Skeletal muscle satellite cell (primary cell): Measurements from ENCODE around the gene STAM. TPM values are rescaled to one million over a fixed set of nuclear protein-coding genes. Genes with fewer than 3 reads are reported as not detected.

Experiments
- H3K27me3 ChIP-seq: 2 replicates; pipeline ENCODE4 v1.7.0; 2013; ENCODE audit warnings: low read length; ENCODE audit not compliant: control insufficient read depth, insufficient read depth
- H3K36me3 ChIP-seq: 2 replicates; pipeline ENCODE4 v1.7.0; 2013; ENCODE audit warnings: mild to moderate bottlenecking, control low read depth, low read length; ENCODE audit not compliant: insufficient read depth
- H3K4me1 ChIP-seq: 2 replicates; pipeline ENCODE4 v1.7.0; 2013; ENCODE audit warnings: low read length; ENCODE audit not compliant: control insufficient read depth, insufficient read depth
- H3K4me2 ChIP-seq: 2 replicates; pipeline ENCODE4 v1.7.0; 2013; ENCODE audit warnings: mild to moderate bottlenecking, low read length
- H3K4me3 ChIP-seq: 2 replicates; pipeline ENCODE4 v1.7.0; 2013; ENCODE audit warnings: low read length
- H3K9ac ChIP-seq: 2 replicates; pipeline ENCODE4 v1.7.0; 2013; ENCODE audit warnings: mild to moderate bottlenecking, low read depth, low read length, moderate library complexity
- H3K9me3 ChIP-seq: replicated peaks from 2 replicates; pipeline ENCODE4 v1.7.0; 2013; ENCODE audit warnings: mild to moderate bottlenecking, control low read depth, low read length
- small RNA-seq: library from RNA; depleted of rRNA; stranded (forward); fragments of <200 nt; gene quantifications from one replicate; pipeline ENCODE3, GENCODE V24; 2012

The STAM gene

GRCh38 chr10:17751781-17752445 is 108.0 kb downstream of the STAM start, which contains the start of gene TMEM236:
TSS of gene TMEM236 (plus strand) at chr10:17752201. CDS start at chr10:17752296, 95 bp downstream.
- Histone ChIP-seq H3K9me3 (no peaks in the 10 kb centered on the region), H3K9ac (no peak within 1 kb of the TSS), H3K4me2 (no peak within 1 kb of the TSS), H3K4me1 (no peaks in the 10 kb centered on the region), H3K27me3 (no peaks in the 10 kb centered on the region), H3K36me3 (no peaks in the 10 kb centered on the region), H3K4me3 (no peak within 1 kb of the TSS)

- Histone ChIP-seq H3K4me3 (no peak overlapping the region), H3K9ac (no peak overlapping the region), H3K36me3 (no peaks in the 10 kb centered on the region), H3K4me2 (no peak overlapping the region), H3K9me3 (no peaks in the 10 kb centered on the region), H3K4me1 (peaks cover 4% of the 10 kb centered on the region), H3K27me3 (no peaks in the 10 kb centered on the region)
Measured at GRCh38 chr10:17756557-17757217, 112.7 kb downstream of the STAM start.

GRCh38 chr10:17758200-17758599 is 114.2 kb downstream of the STAM start:
- Histone ChIP-seq H3K9ac (no peak overlapping the region), H3K4me1 (peaks cover 4% of the 10 kb centered on the region), H3K27me3 (no peaks in the 10 kb centered on the region), H3K9me3 (no peaks in the 10 kb centered on the region), H3K36me3 (no peaks in the 10 kb centered on the region), H3K4me2 (no peak overlapping the region), H3K4me3 (no peak overlapping the region)

- H3K27me3 ChIP-seq, result no peaks in the 10 kb centered on the region
- no peaks in the 10 kb centered on the region for H3K36me3 ChIP-seq
- H3K9ac ChIP-seq, result no peak overlapping the region
- no peak overlapping the region for H3K4me2 ChIP-seq
- peaks cover 4% of the 10 kb centered on the region for H3K4me1 ChIP-seq
- H3K4me3 ChIP-seq, result no peak overlapping the region
- no peaks in the 10 kb centered on the region for H3K9me3 ChIP-seq
Measured at GRCh38 chr10:17758896-17759295, 114.9 kb downstream of the STAM start.

- H3K4me2 ChIP-seq, result no peak overlapping the region
- peaks cover 8% of the 10 kb centered on the region for H3K4me1 ChIP-seq
- H3K9ac ChIP-seq, result no peak overlapping the region
- no peaks in the 10 kb centered on the region for H3K36me3 ChIP-seq
- no peaks in the 10 kb centered on the region for H3K27me3 ChIP-seq
- H3K4me3 ChIP-seq, result no peak overlapping the region
- no peaks in the 10 kb centered on the region for H3K9me3 ChIP-seq
Measured at GRCh38 chr10:17764142-17764541, 120.2 kb downstream of the STAM start.

GRCh38 chr10:17765602-17766001 is 121.7 kb downstream of the STAM start:
- H3K36me3 ChIP-seq, result no peaks in the 10 kb centered on the region
- peaks cover 11% of the 10 kb centered on the region for H3K4me1 ChIP-seq
- H3K4me2 ChIP-seq, result no peak overlapping the region
- no peaks in the 10 kb centered on the region for H3K27me3 ChIP-seq
- no peaks in the 10 kb centered on the region for H3K9me3 ChIP-seq
- no peak overlapping the region for H3K9ac ChIP-seq
- H3K4me3 ChIP-seq, result no peak overlapping the region

Small RNAs within 50 kb of the gene (small RNA-seq; reads per million reads assigned to genes)
- gene AC069542.2, result not detected
